Measurements from ENCODE around the gene NDUFS2.
A peak's percentile ranks its signal among the peaks of the same experiment; 100 is the strongest.
"Not testable (repeated sequence)": the region's sequence is repeated elsewhere in the genome, so short reads cannot be mapped to it uniquely, and the experiment has no call there.

NDUFS2 gene

DNA sequence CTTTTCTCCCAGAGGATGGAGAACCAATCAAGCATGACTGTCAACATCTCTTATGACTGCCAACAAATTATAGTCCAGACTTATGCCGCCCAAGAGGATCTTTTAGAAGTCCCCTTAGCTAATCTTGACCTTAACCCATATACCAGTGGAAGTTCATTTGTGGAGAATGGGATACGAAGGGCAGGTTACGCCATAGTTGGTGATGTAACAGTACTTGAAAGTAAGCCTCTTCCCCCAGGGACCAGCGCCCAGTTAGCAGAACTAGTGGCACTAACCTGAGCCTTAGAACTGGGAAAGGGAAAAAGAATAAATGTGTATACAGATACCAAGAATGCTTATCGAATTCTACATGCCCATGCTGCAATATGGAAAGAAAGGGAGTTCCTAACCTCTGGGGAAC lies 53.1 kb downstream of the NDUFS2 start:
- DNase-seq (ENCODE audit: low spot score) = not testable (repeated sequence)

DNA sequence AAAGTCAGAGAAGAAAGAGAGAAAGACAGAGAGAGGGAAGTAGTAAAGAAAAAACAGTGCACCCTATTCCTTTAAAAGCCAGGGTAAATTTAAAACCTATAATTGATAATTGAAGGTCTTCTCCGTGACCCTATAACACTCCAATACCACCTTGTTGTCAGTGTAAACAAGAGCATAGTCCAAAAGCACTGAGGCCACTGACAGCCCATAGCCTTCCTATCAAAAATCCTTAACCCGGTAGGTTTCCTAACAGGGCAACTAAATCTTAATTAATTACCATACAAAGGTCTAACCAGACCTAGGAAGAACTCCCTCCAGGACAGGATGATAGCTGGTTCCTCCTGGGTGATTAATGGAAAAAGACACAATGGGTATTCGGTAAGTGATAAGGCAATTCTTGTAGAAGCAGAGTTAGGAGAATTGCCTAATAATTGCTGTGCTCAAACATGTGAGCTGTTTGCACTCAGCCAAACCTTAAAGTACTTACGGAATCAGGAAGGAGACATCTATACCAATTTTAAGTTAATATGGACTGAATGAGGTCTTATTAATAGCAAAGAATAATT lies 53.9 kb downstream of the NDUFS2 start:
- not testable (repeated sequence) for DNase-seq (ENCODE audit: low spot score)

DNA sequence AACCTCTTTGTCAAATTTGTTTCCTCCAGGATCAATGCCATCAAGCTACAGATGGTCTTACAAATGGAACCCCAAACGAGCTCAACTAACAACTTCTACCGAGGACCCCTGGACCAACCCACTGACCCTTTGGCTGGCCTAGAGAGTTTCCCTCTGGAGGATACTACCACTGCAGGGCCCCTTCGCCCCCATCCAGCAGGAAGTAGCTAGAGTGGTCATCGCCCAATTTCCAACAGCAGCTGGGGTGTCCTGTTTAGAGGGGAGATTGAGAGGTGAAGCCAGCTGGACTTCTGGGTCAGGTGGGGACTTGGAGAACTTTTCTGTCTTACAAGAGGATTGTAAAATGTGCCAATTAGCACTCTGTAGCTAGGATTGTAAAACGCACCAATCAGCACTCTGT lies 54.9 kb downstream of the NDUFS2 start:
- DNase-seq (ENCODE audit: low spot score) = not testable (repeated sequence)

GRCh38 chr1:161258439-161259344 lies 56.5 kb downstream of the NDUFS2 start, which contains the start of gene PCP4L1:
Gene PCP4L1 (plus strand): TSS chr1:161258745. CDS start chr1:161258975, 230 bp downstream.
- DNase-seq (ENCODE audit: low spot score) = peak; percentile 14

DNA sequence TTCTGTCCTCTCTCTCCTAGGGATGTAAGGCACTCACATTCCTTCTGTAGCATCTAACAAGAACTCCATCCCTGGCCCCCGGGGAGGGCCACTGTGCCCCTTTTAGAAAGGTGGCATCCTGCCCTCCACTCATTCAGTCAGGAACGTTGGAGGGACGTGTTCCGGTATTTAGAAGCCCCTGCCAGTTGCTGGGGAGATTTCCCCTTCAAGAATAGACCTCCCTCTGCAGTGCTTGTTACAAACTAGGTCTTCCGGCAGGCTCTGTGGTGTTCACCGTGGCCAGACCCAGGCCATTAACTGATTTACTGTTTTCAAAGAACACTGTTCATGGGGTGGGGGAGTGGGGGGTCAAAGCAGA lies 57.2 kb downstream of the NDUFS2 start:
- DNase-seq (ENCODE audit: low spot score) = no peak

GRCh38 chr1:161259765-161260164 lies 57.6 kb downstream of the NDUFS2 start:
- DNase-seq (ENCODE audit: low spot score) = no peak

- no peak for DNase-seq (ENCODE audit: low spot score)
These were observed 58.5 kb downstream of the NDUFS2 start for GRCh38 chr1:161260376-161261260.

GRCh38 chr1:161261261-161262235 lies 59.4 kb downstream of the NDUFS2 start:
- no peak for DNase-seq (ENCODE audit: low spot score)

Data from CD4-positive, alpha-beta T cell treated with Interleukin-6 at 100 ng/mL for 8 hours (primary cell).